HepG2 (cell line): ENCODE measurements around the gene CCDC8. TPM values are rescaled to one million over a fixed set of nuclear protein-coding genes. Genes with fewer than 3 reads are reported as not detected.

Experiments
- ATAC-seq: fragments of 200-7000 bp; cut with Tn5 transposase; 3 replicates; pipeline ENCODE4 v1.9.1; 2020; ENCODE audit warnings: mild to moderate bottlenecking, moderate library complexity
- BruUV-seq: library from RNA; stranded (reverse); fragments of 400-500 nt; replicated peaks from 2 replicates; lab custom pipeline; 2021; lab: Mats Ljungman, UMichigan
- CTCF ChIA-PET: fragments of 300-600 bp; formaldehyde crosslinking; extraction: SDS; loops from one replicate; lab custom pipeline; 2021; ENCODE audit warnings: low total read pairs, inconsistent platforms, low intra/inter-chr PET ratio; lab: Yijun Ruan, JAX
- POLR2A ChIA-PET: fragments of 350-600 bp; sonication (Branson Sonifier 250); formaldehyde crosslinking; loops from one replicate; lab custom pipeline; 2020; ENCODE audit warnings: antibody characterized with exemption, inconsistent platforms; lab: Yijun Ruan, JAX
- DNase-seq: peaks from one replicate; pipeline ENCODE4 v3.0.0-alpha.2; 2015; ENCODE audit warnings: low spot score
- FAIRE-seq: peaks from 3 replicates; lab custom pipeline; 2011; peaks lifted over from hg19 to GRCh38; lab: Jason Lieb, UNC
- H2AFZ ChIP-seq: one replicate; pipeline ENCODE4 v1.6.1; 2011; ENCODE audit warnings: low read length, inconsistent platforms
- H3K27ac ChIP-seq: fragments of 300-600 bp; 3 replicates; pipeline ENCODE4 v1.8.0; 2011; ENCODE audit warnings: mixed run types, mild to moderate bottlenecking, mixed read lengths, low read length, inconsistent platforms; ENCODE audit not compliant: insufficient read depth; ENCODE audit errors: extremely low read length
- H3K27me3 ChIP-seq, 2 experiments: fragments of 200-600 bp in 1 of 2; 2 replicates in 1 of 2; 3 replicates in 1 of 2; pipeline versions ENCODE4 v1.6.0 to v1.8.0; 2011; ENCODE audit warnings: low read length in 2 of 2, mild to moderate bottlenecking in 2 of 2, moderate library complexity in 2 of 2, inconsistent platforms in 1 of 2; ENCODE audit not compliant: insufficient read depth in 2 of 2, control insufficient read depth in 1 of 2
- H3K36me3 ChIP-seq, 2 experiments: fragments of 200-600 bp in 1 of 2; replicated peaks in 1 of 2; 2 replicates in 1 of 2; 3 replicates in 1 of 2; pipeline versions ENCODE4 v1.5.1 to v1.8.0; 2011; ENCODE audit warnings: low read length in 2 of 2, inconsistent platforms in 1 of 2; ENCODE audit not compliant: insufficient read depth in 2 of 2, control insufficient read depth in 1 of 2
- H3K4me1 ChIP-seq: 2 replicates; pipeline ENCODE4 v1.5.1; 2012; ENCODE audit warnings: low read length, inconsistent platforms; ENCODE audit not compliant: insufficient read depth
- H3K4me2 ChIP-seq: 2 replicates; pipeline ENCODE4 v1.6.0; 2011; ENCODE audit warnings: low read depth, low read length, inconsistent platforms
- H3K4me3 ChIP-seq, 3 experiments: fragments of 200-600 bp in 1 of 3; sonication (generic), shearing (Covaris generic) in 1 of 3; replicated peaks in 1 of 3; 2 replicates each; pipeline ENCODE4 v1.5.1; 2011 to 2016; ENCODE audit warnings: low read length in 3 of 3, inconsistent platforms in 2 of 3, low read depth in 2 of 3, mild to moderate bottlenecking in 2 of 3, control low read depth in 1 of 3, mixed read lengths in 1 of 3; ENCODE audit not compliant: insufficient read depth in 1 of 3
- H3K79me2 ChIP-seq: one replicate; pipeline ENCODE4 v1.6.1; 2011; ENCODE audit warnings: low read length, inconsistent platforms; ENCODE audit not compliant: insufficient read depth
- H3K9ac ChIP-seq: 2 replicates; pipeline ENCODE4 v1.6.0; 2011; ENCODE audit warnings: mild to moderate bottlenecking, low read depth, low read length, inconsistent platforms; ENCODE audit not compliant: insufficient read depth
- H3K9me3 ChIP-seq: 2 replicates; pipeline ENCODE4 v1.5.1; 2012; ENCODE audit warnings: mild to moderate bottlenecking, low read length
- H4K20me1 ChIP-seq: 2 replicates; pipeline ENCODE4 v1.6.0; 2011; ENCODE audit warnings: inconsistent platforms, mild to moderate bottlenecking, low read length, moderate library complexity; ENCODE audit not compliant: insufficient read depth
- ETV5 ChIP-seq: IDR thresholded peaks from 2 replicates; pipeline ENCODE4 v1.6.1; 2018; ENCODE audit warnings: missing biosample characterization, missing genetic modification reagents, inconsistent platforms, borderline replicate concordance
- HNF4G ChIP-seq, 2 experiments: sonication (generic) in 1 of 2; formaldehyde crosslinking in 1 of 2; IDR thresholded peaks; 2 replicates each; pipeline versions ENCODE4 v1.4.0 to v1.6.1; 2011 to 2020; ENCODE audit warnings: borderline replicate concordance in 2 of 2, low read depth in 2 of 2, mild to moderate bottlenecking in 2 of 2, low read length in 1 of 2, missing genetic modification reagents in 1 of 2, moderate library complexity in 1 of 2
- MEIS1 ChIP-seq: sonication (generic); formaldehyde crosslinking; IDR thresholded peaks from 2 replicates; pipeline ENCODE4 v1.9.0; 2021; ENCODE audit warnings: mild to moderate bottlenecking, missing genetic modification reagents, moderate library complexity, borderline replicate concordance
- RBAK ChIP-seq: sonication (generic); formaldehyde crosslinking; IDR thresholded peaks from 2 replicates; pipeline ENCODE4 v1.5.1; 2020; ENCODE audit warnings: mild to moderate bottlenecking, missing genetic modification reagents
- SNRNP70 ChIP-seq: fragments of 200-400 bp; formaldehyde crosslinking; IDR thresholded peaks from 2 replicates; pipeline ENCODE4 v1.6.1; 2017; ENCODE audit warnings: mild to moderate bottlenecking, low read depth, low read length, moderate library complexity
- ZFP36 ChIP-seq: fragments of 150-350 bp; IDR thresholded peaks from 2 replicates; pipeline ENCODE4 v1.6.1; 2018; ENCODE audit warnings: borderline replicate concordance, low read length, low read depth; ENCODE audit not compliant: partially characterized antibody
- ZNF570 ChIP-seq: sonication (generic); formaldehyde crosslinking; IDR thresholded peaks from 2 replicates; pipeline ENCODE4 v1.4.0; 2020; ENCODE audit warnings: mild to moderate bottlenecking, missing genetic modification reagents, borderline replicate concordance
- ZNF768 ChIP-seq: sonication (generic); formaldehyde crosslinking; IDR thresholded peaks from 2 replicates; pipeline ENCODE4 v1.4.0; 2020; ENCODE audit warnings: missing genetic modification reagents
- ZNF839 ChIP-seq: sonication (generic); formaldehyde crosslinking; IDR thresholded peaks from 2 replicates; pipeline ENCODE4 v1.4.0; 2020; ENCODE audit warnings: missing genetic modification reagents, mild to moderate bottlenecking, borderline replicate concordance
- ZSCAN29 ChIP-seq: sonication (generic); formaldehyde crosslinking; conservative IDR thresholded peaks from 2 replicates; pipeline ENCODE4 v1.4.0; 2020; ENCODE audit warnings: mild to moderate bottlenecking, missing genetic modification reagents
- WGBS: methylation state at CpG from one replicate; pipeline ENCODE4 v1.1.6; 2017; ENCODE audit warnings: low lambda C conversion rate; 5-methylcytosine and 5-hydroxymethylcytosine counted together
- in situ Hi-C: cut with HindIII; loops from 2 replicates; pipeline ENCODE4 v1.10.0; 2017; ENCODE audit warnings: low pct_unique_long_range_greater_than_20kb; ENCODE audit not compliant: extremely low pct_ligation_motif_present
- intact Hi-C: fragments of 100-400 bp; cut with micrococcal nuclease; formaldehyde crosslinking; loops from one replicate; pipeline ENCODE4 v1.10.0; 2022; ENCODE audit not compliant: unreplicated experiment
- polyA plus RNA-seq, 8 experiments: library from polyadenylated mRNA; depleted of rRNA in 3 of 8; stranded (reverse) in 7 of 8; unstranded in 1 of 8; fragments of >200 nt; fragmentation: Illumina TruSeq in 4 of 8; extraction: Trizol in 4 of 8; gene quantifications; 2 replicates each; pipeline versions ENCODE4 v1.2.1 to v1.2.3, GENCODE V29; 2011 to 2016; ENCODE audit warnings: low read depth in 4 of 8, missing spikeins in 1 of 8, mixed read lengths in 1 of 8; ENCODE audit not compliant: insufficient read depth in 1 of 8
- total RNA-seq, 5 experiments: library from RNA; depleted of rRNA; stranded (reverse); fragments of >200 nt; fragmentation: Illumina TruSeq; extraction: Trizol; gene quantifications; 2 replicates each; pipeline ENCODE4 v1.2.3, GENCODE V29; 2016; ENCODE audit warnings: low read depth in 1 of 5
- TF ChIP-seq, protein P1 (sequence below): IDR thresholded peaks from 2 replicates; pipeline ENCODE4 v1.6.1; 2018; ENCODE audit warnings: missing genetic modification reagents
- TF ChIP-seq, protein P2 (sequence below): sonication (generic); formaldehyde crosslinking; IDR thresholded peaks from 2 replicates; pipeline ENCODE4 v1.5.1; 2020; ENCODE audit warnings: mild to moderate bottlenecking, missing genetic modification reagents
- TF ChIP-seq, protein P3 (sequence below), 2 experiments: IDR thresholded peaks; 2 replicates each; pipeline ENCODE4 v1.6.1; 2011 to 2012; ENCODE audit warnings: low read length in 2 of 2, borderline replicate concordance in 1 of 2, low read depth in 1 of 2, mild to moderate bottlenecking in 1 of 2, moderate library complexity in 1 of 2
- TF ChIP-seq, protein P4 (sequence below): sonication (generic); formaldehyde crosslinking; IDR thresholded peaks from 2 replicates; pipeline ENCODE4 v1.8.0; 2022; ENCODE audit warnings: mild to moderate bottlenecking, missing genetic modification reagents, moderate library complexity

Gene CCDC8
- total and polyA plus RNA-seq, 2 of the 13 experiments (the other 11 are each of a cell fraction or from before 2014, with no cell fraction given), result 0.04 TPM; not detected in 1

DNA sequence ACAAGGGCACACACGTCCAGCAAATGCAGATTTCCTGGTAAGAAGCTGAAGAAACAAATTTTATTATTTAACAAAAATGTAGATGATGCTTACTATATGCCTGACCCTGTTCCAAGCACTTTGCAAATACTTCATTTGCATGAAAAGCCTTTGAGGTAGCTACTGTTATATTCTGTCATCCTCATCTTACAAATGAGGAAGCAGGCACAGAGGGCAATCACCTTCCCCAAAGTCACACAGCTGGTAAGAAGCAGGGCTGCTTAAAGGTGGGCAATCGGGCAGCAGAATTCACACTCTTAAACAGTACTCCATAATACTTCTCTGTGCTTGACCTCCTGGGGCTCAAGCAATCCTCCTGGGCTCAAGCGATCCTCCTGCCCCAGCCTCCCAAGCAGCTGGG is 33.6 kb upstream of the CCDC8 start:
- FAIRE-seq (no peak), ATAC-seq (no peak), DNase-seq (no peak)
- Histone ChIP-seq H2AFZ (no peak overlapping the region), H4K20me1 (no peaks in the 10 kb centered on the region), H3K27ac (no peak overlapping the region), H3K36me3 (no peaks in the 10 kb centered on the region), H3K9ac (no peak overlapping the region), H3K9me3 (no peaks in the 10 kb centered on the region), H3K4me1 (no peaks in the 10 kb centered on the region), H3K4me3 (no peak overlapping the region), H3K27me3 (no peaks in the 10 kb centered on the region), H3K4me2 (no peak overlapping the region), H3K79me2 (no peaks in the 10 kb centered on the region)
- ChIA-PET CTCF (no interaction called here), POLR2A (no interaction called here)
- TF ChIP-seq RBAK, result no peak
- TF ChIP-seq SNRNP70, result no peak
- TF ChIP-seq ZNF839 (CRISPR knock-in tag), result no peak
- TF ChIP-seq MEIS1, result no peak
- no peak for TF ChIP-seq ETV5 (CRISPR knock-in tag)
- no peak for TF ChIP-seq ZFP36
- TF ChIP-seq ZSCAN29 (CRISPR knock-in tag), result no peak
- no peak for TF ChIP-seq ZNF570 (CRISPR knock-in tag)
- TF ChIP-seq, protein P1, sequence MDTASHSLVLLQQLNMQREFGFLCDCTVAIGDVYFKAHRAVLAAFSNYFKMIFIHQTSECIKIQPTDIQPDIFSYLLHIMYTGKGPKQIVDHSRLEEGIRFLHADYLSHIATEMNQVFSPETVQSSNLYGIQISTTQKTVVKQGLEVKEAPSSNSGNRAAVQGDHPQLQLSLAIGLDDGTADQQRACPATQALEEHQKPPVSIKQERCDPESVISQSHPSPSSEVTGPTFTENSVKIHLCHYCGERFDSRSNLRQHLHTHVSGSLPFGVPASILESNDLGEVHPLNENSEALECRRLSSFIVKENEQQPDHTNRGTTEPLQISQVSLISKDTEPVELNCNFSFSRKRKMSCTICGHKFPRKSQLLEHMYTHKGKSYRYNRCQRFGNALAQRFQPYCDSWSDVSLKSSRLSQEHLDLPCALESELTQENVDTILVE, result no peak
- no peak for TF ChIP-seq ZNF768
- TF ChIP-seq, protein P2, sequence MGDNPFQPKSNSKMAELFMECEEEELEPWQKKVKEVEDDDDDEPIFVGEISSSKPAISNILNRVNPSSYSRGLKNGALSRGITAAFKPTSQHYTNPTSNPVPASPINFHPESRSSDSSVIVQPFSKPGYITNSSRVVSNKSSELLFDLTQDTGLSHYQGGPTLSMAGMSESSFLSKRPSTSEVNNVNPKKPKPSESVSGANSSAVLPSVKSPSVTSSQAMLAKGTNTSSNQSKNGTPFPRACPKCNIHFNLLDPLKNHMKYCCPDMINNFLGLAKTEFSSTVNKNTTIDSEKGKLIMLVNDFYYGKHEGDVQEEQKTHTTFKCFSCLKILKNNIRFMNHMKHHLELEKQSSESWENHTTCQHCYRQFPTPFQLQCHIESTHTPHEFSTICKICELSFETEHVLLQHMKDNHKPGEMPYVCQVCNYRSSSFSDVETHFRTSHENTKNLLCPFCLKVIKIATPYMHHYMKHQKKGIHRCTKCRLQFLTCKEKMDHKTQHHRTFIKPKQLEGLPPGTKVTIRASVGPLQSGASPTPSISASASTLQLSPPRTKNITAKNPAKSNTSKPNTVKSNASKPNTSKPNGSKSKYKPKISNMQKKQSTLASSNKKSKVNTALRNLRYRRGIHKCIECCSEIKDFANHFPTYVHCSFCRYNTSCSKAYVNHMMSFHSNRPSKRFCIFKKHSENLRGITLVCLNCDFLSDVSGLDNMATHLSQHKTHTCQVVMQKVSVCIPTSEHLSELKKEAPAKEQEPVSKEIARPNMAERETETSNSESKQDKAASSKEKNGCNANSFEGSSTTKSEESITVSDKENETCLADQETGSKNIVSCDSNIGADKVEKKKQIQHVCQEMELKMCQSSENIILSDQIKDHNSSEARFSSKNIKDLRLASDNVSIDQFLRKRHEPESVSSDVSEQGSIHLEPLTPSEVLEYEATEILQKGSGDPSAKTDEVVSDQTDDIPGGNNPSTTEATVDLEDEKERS (CRISPR knock-in tag), result no peak
- no peak for TF ChIP-seq HNF4G (IDR thresholded peaks at IDR 0.05; ENCODE audit: borderline replicate concordance, low read depth, low read length)
- no peak for TF ChIP-seq HNF4G (CRISPR knock-in tag; IDR thresholded peaks at IDR 0.05; ENCODE audit: borderline replicate concordance, low read depth)
- TF ChIP-seq, protein P3, sequence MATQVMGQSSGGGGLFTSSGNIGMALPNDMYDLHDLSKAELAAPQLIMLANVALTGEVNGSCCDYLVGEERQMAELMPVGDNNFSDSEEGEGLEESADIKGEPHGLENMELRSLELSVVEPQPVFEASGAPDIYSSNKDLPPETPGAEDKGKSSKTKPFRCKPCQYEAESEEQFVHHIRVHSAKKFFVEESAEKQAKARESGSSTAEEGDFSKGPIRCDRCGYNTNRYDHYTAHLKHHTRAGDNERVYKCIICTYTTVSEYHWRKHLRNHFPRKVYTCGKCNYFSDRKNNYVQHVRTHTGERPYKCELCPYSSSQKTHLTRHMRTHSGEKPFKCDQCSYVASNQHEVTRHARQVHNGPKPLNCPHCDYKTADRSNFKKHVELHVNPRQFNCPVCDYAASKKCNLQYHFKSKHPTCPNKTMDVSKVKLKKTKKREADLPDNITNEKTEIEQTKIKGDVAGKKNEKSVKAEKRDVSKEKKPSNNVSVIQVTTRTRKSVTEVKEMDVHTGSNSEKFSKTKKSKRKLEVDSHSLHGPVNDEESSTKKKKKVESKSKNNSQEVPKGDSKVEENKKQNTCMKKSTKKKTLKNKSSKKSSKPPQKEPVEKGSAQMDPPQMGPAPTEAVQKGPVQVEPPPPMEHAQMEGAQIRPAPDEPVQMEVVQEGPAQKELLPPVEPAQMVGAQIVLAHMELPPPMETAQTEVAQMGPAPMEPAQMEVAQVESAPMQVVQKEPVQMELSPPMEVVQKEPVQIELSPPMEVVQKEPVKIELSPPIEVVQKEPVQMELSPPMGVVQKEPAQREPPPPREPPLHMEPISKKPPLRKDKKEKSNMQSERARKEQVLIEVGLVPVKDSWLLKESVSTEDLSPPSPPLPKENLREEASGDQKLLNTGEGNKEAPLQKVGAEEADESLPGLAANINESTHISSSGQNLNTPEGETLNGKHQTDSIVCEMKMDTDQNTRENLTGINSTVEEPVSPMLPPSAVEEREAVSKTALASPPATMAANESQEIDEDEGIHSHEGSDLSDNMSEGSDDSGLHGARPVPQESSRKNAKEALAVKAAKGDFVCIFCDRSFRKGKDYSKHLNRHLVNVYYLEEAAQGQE (IDR thresholded peaks at IDR 0.05; ENCODE audit: borderline replicate concordance in 1 of 2, low read depth in 1 of 2, low read length in 2 of 2), result no peak
- TF ChIP-seq, protein P4, sequence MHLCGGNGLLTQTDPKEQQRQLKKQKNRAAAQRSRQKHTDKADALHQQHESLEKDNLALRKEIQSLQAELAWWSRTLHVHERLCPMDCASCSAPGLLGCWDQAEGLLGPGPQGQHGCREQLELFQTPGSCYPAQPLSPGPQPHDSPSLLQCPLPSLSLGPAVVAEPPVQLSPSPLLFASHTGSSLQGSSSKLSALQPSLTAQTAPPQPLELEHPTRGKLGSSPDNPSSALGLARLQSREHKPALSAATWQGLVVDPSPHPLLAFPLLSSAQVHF (CRISPR knock-in tag), result no peak
- intact Hi-C loops (no loop called here), in situ Hi-C loops (no loop called here)
- WGBS, result 4% methylated on average over 3 of the region's 3 CpGs
- no TSS peak for BruUV-seq
